Stimulated activated CD4-positive, alpha-beta T cell treated with anti-CD3 and anti-CD28 coated beads, Interleukin-15, amount 100 ng/mL, for 48 hours (primary cell): ENCODE measurements around the gene ZMYND10.

Source experiments
- DNase-seq, 2 donors: peaks; one replicate each; pipeline ENCODE4 v3.0.0-alpha.2; 2020; ENCODE audit warnings: low read depth in 2 of 2

ZMYND10 gene

GRCh38 chr3:50303013-50303815 lies 42.3 kb downstream of the ZMYND10 start, which contains the start of gene HYAL1:
HYAL1 (minus strand) TSS chr3:50303574; CDS start chr3:50302956, 618 bp downstream.
- DNase-seq, result no peak

DNA sequence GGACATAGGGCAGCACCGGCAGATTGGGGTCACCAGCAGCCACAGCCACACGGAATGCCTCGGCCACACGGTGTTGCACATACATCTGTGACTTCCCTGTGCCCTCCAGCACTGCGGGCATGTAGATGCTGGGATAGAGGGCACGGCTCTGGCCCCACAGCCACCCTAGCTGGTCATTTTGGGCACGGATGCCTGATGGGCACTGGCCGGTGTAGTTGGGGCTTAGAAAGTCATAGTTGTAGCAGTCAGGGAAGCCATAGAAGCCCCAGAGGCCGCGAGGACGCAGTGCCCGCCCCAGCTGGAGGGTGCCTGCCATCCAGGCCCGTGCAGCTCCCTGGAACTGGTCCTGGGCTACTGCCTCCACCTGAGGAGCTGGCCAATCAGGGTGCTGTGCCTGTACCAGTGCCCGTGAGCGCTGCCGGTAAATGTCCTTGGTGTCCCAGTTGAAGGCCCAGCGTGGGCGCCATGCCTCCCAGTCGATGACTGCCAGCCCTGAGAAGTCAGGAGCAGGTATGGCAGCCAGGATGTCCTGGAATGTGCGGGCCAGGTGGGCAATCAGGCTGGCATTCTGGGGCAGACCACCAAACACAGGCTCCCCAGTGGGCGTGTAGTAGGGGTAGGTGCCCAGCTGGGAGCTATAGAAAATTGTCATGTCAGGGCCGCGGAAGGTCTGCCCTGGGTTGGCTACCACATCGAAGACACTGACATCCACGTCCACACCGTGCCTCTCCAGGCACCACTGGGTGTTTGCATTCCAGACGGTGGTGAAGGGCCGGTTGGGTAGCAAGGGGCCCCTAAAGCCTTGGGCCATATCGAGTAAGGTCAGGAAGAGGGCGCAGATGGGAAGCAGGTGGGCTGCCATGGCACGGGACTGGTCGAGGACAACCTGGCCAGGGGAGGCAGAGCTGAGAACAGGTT lies 43.2 kb downstream of the ZMYND10 start:
- no peak for DNase-seq

GRCh38 chr3:50300681-50301254 lies 44.8 kb downstream of the ZMYND10 start:
- no peak for DNase-seq

DNA sequence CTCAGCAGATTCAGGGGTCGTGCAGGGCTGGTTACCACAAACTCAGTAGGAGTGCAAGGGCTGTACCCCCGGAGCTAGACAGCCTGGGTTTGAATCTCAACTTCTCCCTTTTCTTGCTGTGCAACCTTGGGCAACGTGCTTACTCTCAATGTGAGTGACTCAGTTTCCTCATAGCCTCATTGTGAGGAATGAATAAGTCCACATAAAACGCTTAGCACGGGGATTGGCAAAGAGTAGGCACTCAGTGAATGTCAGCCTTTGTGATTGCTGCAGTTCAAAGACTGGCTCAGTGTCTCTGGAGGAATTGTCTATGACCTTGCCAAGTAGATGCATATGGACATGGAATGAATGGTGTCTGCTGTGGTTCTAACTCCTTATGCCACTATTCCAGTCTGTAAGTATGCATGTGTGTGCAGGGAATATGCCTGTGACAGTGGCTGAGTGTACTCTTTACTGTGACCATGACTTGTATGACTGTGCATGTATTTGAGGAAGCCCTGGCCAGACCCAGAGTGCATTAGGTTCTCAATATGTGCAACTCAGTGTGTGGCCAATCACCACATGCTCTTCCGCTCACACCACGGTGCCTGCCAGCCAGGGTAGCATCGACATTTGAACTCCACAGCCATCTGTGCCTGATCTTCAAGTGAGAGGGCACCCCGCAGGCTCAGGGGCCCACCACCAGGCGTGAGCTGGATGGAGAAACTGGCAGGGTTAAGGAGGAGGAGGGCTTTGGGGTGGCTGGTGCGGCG lies 45.4 kb downstream of the ZMYND10 start:
- DNase-seq, result no peak

- no peak for DNase-seq
Observed at GRCh38 chr3:50299638-50299928, 45.9 kb downstream of the ZMYND10 start.

GRCh38 chr3:50298836-50299637 lies 46.5 kb downstream of the ZMYND10 start, which contains the start of the genes HYAL3 and NAA80:
HYAL3 (minus strand) TSS chr3:50299405; CDS start chr3:50295602, 3,803 bp downstream.
NAA80 (minus strand) TSS chr3:50299405; CDS start chr3:50297463, 1,942 bp downstream.
- peak; percentile 99 to 100 for DNase-seq

GRCh38 chr3:50297896-50298725 lies 47.4 kb downstream of the ZMYND10 start:
- no peak for DNase-seq

- DNase-seq, result no peak
Observed at GRCh38 chr3:50297384-50297775, 48.2 kb downstream of the ZMYND10 start.

DNA sequence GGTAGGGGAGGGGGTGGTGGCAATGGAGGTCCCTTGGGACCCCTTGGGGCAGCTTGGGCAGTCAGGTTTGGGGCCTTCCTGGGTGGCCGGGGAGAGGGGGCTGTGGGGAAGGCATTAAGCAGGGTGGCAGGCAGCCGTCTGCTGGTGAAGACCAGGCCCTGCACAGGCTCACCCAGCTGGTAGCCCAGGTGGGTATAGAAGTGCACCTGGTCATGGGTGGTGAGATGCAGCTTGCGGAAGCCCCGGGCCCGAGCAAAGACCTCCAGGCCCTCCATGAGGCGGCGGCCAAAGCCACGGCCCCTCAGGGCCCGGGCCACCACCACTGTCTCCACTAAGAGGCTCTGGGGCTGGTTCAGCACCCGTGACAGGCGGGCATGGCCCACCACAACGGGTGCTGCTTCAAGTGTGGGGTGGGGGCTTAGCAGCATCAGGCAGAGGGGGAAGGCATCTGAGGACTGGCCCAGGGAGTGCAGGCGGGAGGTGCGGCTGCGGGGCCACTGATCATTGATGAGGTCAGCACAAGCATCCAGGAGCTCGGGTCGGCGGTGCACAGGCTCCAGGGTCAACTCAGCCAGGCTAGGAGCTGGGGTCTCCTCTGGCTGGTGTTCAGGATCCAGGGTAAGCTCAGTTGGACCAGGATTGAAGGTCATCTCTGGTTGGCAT lies 48.7 kb downstream of the ZMYND10 start:
- DNase-seq, result no peak

GRCh38 chr3:50295553-50296431 lies 49.7 kb downstream of the ZMYND10 start:
- DNase-seq, result no peak

GRCh38 chr3:50294492-50295403 lies 50.8 kb downstream of the ZMYND10 start:
- DNase-seq, result no peak

- DNase-seq, result no peak
Observed at GRCh38 chr3:50294089-50294488, 51.4 kb downstream of the ZMYND10 start.

DNA sequence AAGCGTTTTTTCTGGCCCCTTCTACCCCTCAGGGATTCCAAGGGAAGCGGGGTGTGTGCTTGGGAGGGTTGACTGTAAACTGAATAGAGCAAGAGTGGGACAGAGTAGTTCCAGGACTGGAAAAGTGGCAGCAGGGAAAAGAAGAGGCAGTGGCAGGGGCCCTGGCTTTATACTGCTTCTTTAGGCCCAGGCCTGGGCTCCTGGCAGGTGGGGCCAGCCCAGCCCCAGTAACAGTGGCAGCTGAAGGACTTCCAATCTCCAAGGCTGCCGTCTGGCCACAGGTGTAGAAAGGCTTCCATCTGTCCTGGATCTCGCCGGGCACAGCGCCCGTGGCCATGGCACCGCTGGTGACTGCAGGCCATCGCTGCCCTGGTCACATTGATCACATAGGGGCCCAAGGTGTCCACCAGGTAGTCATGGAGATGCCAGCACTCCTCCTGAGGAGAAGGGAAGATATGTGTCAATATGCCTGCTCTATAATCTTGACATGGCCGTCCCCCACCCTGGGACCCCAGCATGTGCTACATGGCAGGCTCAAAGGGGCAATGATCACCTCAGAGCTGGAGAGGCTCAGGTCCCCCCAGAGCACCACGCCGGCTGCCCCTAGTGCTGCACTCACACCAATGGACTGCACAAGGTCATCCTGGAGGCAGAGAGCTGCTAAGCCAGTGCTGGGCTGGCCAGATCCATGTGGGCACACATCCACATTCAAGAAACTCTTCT lies 52.3 kb downstream of the ZMYND10 start:
- DNase-seq, result no peak

- DNase-seq, result peak; percentile 94 to 95
Observed at GRCh38 chr3:50292159-50293078, 53.1 kb downstream of the ZMYND10 start, which contains the start of gene IFRD2. IFRD2 (minus strand) TSS chr3:50292429; CDS start chr3:50292274, 155 bp downstream.
